Mononuclear cell (primary cell): ENCODE results near the gene LRRIQ4. TPM values are rescaled to one million over a fixed set of nuclear protein-coding genes. Genes with fewer than 3 reads are reported as not detected.

ENCODE experiments used
- H3K27me3 ChIP-seq: 2 replicates; pipeline ENCODE4 v1.6.0; 2011; ENCODE audit warnings: low read length, control low read depth; ENCODE audit not compliant: insufficient read depth
- H3K4me1 ChIP-seq: 2 replicates; pipeline ENCODE4 v1.5.1; 2011; ENCODE audit warnings: mild to moderate bottlenecking, low read length, control low read depth; ENCODE audit not compliant: insufficient read depth
- H3K4me3 ChIP-seq: 2 replicates; pipeline ENCODE4 v1.5.1; 2011; ENCODE audit warnings: mild to moderate bottlenecking, low read length, moderate library complexity
- H3K9me3 ChIP-seq: 2 replicates; pipeline ENCODE4 v1.5.1; 2011; ENCODE audit warnings: low read depth, mild to moderate bottlenecking, control low read depth, low read length
- total RNA-seq: library from RNA; depleted of rRNA; stranded (reverse); fragments of >200 nt; gene quantifications from one replicate; pipeline ENCODE4 v1.2.3, GENCODE V29; 2012

Gene LRRIQ4
- total RNA-seq, 1 donor = not detected

DNA sequence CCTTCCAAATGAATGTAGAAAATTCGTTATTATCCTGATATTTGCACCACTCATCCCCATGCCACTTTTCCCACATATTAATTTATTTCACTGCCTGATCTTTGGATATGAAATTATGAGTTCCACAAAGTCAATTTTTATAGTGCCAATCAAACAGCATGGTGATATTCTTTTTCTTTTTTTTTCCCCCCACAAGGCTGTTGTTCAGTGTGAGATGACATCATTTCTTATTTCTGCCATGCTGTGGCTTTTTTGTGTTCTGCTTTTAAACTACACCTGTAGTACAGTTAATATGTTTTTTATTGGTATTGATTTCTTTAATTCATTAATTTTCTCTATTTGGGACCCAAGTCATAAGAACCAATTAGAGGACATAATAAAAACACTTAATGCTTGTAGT lies 24.9 kb upstream of the LRRIQ4 start:
- no peaks in the 10 kb centered on the region for H3K9me3 ChIP-seq
- H3K4me1 ChIP-seq = no peaks in the 10 kb centered on the region
- H3K4me3 ChIP-seq = no peak overlapping the region
- H3K27me3 ChIP-seq = no peaks in the 10 kb centered on the region

DNA sequence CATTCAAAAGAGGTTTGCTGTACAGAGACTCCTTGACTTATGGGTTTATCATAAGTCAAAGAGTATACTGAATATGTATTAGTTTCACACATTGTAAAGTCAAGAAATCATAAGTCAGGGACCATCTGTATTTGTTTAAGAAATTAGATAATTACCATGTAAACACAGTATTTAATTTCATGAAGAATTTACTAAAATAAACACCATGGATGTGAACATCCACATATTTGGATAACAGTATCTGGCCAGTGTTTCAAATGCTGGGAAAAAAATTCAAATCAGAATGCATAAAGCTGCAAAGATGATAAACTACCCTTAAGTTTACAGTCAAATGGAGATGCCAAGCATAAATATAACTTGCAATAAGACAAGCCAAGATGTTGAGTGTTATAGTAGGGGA lies 22.5 kb upstream of the LRRIQ4 start:
- Histone ChIP-seq H3K4me1 (no peaks in the 10 kb centered on the region), H3K27me3 (no peaks in the 10 kb centered on the region), H3K4me3 (no peak overlapping the region), H3K9me3 (no peaks in the 10 kb centered on the region)

DNA sequence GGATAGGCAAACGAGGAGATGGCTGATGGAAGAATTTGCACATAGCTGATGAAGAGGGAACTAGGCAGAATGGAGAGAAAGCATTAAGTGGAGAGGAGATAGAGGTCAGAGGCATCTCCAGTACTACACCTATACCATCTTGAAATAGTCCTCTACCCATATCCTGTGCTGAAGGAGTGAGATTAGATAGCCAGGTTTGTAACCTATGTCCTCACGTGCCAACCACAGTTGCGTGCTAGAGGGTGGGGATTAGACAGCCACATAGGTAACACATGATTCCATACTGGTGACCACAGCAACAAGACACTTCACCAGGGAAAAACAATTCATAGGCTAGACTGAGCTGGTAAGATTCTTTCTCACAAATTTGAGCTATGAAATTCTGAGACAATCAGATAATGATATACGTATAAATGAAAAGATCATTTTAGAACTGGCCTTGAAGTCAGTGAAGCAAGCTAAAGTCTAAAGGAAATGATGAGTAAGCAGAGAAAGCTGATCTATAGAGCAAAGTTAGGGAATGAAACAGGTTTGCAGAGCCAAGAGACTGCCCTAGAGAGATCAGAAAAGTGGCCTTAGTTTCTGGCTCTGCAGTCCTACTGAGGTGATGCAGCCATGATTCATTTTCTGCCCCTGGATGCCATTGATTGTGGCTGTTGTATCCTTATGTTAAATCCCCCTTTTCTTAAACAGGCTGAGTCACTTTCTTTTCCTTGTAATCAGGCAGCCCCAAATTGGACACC lies 21.8 kb upstream of the LRRIQ4 start:
- no peaks in the 10 kb centered on the region for H3K9me3 ChIP-seq
- no peaks in the 10 kb centered on the region for H3K27me3 ChIP-seq
- H3K4me1 ChIP-seq = no peaks in the 10 kb centered on the region
- no peak overlapping the region for H3K4me3 ChIP-seq

DNA sequence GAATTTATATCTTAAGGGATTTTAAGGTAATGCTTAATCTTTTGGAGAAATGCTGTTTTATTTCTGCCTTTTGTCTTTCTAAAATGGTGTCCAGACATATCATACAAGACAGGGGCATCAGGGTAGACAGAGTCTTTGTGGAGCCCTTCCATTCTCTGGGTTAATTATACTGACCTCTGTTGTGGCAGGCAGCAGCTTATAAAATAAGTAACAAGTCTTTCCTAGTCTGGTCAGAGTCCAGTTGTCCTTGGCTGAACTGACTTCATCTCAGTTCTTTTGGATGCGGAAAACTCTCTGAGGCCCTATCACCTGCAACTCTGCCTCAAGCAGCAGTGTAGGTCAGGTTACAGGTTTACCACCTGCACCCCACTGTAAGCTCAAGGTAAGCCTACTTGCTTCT lies 20.3 kb upstream of the LRRIQ4 start:
- no peaks in the 10 kb centered on the region for H3K27me3 ChIP-seq
- H3K4me3 ChIP-seq = no peak overlapping the region
- H3K9me3 ChIP-seq = no peaks in the 10 kb centered on the region
- no peaks in the 10 kb centered on the region for H3K4me1 ChIP-seq

DNA sequence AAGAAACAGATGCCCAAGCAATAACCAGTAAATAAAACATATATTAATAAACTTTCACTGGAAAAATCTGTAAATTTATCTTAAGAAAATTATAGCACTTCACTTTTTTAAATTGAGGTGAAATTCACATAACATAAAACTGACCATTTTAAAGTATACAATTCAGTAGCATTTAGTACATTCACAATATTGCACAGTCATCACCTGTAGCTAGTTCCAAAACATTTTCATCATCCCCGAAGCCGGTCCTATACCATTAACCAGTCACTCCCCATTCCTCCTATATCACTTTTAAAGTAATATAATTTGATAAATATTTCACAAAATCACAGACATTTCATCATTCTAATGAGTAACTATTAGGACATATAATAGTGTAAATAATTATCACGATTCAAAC lies 8.0 kb upstream of the LRRIQ4 start:
- H3K4me3 ChIP-seq = no peak overlapping the region
- no peaks in the 10 kb centered on the region for H3K27me3 ChIP-seq
- no peaks in the 10 kb centered on the region for H3K9me3 ChIP-seq
- no peaks in the 10 kb centered on the region for H3K4me1 ChIP-seq

DNA sequence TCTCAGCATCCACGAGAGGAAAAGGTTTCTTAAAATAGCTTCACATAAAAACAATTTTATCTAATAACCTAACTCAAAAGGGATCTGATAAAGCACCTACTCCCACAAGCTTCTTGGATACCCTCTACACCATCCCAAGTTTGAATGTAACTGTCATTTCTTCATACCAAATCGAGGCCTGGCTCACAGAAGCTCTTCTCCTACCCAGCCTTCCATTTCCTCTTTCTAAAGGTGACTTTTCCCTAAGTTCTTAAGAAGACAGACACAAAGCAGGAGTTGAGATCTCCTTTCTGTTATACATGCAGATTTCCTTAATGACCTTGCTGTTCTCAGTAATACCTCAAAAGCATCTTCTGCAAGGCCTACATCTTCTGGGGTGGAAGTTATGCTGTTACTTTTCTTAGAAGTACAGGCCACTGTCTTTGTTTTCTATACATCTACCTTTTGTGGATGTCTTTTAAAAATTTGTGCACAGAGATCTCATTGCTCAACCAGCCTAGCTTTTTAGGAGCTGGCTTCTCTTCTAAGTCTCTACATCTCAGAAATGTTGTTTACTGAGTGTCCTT lies 3.4 kb upstream of the LRRIQ4 start:
- H3K4me1 ChIP-seq = peaks cover 28% of the 10 kb centered on the region
- H3K27me3 ChIP-seq = no peaks in the 10 kb centered on the region
- no peak overlapping the region for H3K4me3 ChIP-seq
- no peaks in the 10 kb centered on the region for H3K9me3 ChIP-seq

DNA sequence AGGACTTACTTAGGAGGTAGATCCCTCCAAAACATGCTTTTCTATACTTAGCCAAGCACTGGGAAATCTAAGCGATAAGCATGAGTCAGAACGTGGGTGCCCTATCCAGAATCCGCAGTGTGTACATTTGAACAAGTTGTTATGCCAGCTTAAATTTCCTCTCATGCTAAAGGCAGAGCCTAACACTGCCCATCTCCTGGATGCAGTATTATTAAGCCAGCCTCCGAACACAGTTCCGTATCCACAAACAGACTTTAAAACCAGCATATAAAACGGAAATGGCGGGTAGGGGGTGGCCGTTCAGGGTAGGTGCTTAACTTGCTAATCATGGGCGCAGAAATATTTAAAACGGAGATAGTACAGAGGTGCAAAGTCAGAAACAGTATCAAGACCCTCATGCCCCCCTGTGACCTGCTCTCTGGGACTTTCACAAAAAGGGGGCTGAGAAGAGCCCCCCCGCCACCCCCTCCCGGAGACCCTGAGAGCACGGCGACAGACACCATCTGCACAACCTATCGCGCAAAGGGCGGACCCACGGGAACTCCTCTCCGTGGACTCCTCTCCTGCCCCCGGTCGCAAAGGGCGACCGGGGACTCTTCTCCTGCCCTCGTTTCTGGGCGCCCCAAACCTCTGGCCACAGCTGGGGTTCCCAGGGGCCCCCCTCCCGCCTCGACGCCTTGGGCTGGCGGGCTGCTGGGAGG lies 889 bp upstream of the LRRIQ4 start:
- Histone ChIP-seq H3K4me3 (peak overlapping the region; percentile 43), H3K9me3 (peaks cover 10% of the 10 kb centered on the region), H3K4me1 (peaks cover 29% of the 10 kb centered on the region), H3K27me3 (no peaks in the 10 kb centered on the region)

DNA sequence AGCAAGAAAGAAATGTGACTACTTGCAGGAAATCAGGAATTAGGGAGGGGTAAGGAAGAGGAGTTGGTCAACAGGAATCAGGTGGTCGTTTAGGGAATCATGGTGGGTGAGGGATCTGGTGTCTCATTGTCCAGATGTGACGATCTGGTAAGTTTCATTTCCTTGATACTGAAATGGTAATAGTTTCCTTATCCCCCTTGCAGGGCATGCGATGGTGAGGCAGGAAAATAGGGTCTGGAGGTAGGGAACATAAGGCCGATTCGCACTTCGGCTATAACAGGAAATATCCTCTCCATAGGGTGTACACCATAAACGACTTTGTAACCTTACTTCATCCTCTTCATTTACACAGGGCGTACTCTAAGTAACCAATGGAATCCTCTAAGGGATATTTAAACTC lies 608 bp downstream of the LRRIQ4 start:
- Histone ChIP-seq H3K4me1 (peaks cover 29% of the 10 kb centered on the region), H3K4me3 (peak overlapping the region; percentile 43), H3K27me3 (no peaks in the 10 kb centered on the region), H3K9me3 (peaks cover 10% of the 10 kb centered on the region)

DNA sequence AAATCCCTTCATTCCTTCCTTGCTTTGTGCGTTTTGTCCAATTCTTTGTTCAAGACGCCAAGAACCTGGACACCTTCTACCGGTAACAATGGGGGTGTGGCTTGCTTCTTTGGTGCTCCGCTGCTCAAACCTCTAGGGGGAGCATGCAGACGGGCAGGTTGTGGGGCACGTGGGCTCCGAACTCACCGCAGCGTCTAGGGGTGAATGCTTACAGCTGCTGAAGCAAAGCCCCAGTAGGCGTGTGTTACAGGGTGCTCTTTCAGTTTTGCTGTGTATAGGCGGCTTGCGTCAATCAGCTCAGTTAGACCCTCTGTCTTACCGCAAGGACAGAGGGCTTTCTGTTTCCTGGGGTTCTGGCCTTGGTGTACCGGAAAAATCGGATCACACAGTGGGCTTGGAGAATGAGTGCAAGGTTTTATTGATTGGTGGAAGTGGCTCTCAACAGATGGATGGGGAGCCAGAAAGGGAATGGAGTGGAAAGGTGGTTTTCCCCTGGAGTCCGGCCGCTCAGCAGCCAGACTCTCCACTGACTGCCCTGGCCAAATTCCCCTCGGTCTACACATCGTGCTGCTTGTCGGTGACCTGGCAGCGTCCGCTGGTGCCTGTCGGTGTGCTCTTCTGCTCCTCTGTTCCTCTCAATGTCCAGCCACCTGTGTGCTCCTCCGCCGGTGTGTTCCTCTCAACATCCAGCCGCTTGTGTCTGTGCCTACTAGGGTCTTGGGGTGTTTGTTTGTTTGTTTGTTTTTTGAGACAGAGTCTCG lies 1.3 kb downstream of the LRRIQ4 start:
- Histone ChIP-seq H3K9me3 (peaks cover 10% of the 10 kb centered on the region), H3K4me3 (peak overlapping the region; percentile 43), H3K27me3 (no peaks in the 10 kb centered on the region), H3K4me1 (peaks cover 29% of the 10 kb centered on the region)

DNA sequence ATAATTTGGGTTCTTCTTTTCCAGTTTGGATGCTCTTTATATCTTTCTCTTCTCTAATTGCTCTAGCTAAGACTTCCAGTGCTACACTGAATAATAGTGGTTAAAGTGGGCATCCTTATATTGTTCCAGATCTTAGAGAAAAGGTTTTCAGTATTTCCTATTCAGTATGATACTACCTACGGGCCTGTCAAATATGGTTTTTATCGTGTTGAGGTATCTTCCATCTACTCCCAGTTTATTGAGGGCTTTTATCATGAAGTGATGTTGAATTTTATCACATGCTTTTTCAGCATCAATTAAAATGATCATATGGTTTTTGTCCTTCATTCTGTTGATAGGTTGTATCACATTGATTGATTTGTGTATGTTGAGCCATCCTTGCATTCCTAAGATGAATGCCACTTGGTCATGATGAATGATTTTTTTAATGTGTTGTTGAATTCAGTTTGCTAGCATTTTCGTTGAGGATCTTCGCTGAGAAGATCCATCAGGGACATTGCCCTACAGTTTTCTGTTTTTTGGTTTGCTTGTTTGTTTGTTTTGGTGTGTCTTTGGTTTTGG lies 3.0 kb downstream of the LRRIQ4 start:
- Histone ChIP-seq H3K4me3 (no peak overlapping the region), H3K4me1 (peaks cover 29% of the 10 kb centered on the region), H3K9me3 (peaks cover 10% of the 10 kb centered on the region), H3K27me3 (no peaks in the 10 kb centered on the region)

DNA sequence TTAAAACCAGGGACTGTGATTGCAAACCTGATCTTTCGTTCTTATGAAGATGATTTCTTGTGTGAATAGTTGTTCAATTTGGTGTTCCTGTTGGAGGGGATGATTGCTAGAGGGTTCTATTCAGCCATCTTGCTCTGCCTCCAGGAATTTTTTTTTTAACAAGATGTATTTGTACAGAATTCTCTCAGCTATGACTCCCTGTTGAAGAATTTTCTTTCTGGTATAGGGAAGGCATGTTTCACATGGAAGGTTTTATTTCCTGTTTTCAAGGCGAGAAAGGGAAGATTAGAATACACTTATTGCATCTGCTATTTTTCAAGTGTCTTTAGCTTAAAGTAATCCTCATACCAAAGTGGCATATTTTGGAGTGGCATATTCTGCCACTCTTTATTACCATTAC lies 5.6 kb downstream of the LRRIQ4 start:
- no peaks in the 10 kb centered on the region for H3K27me3 ChIP-seq
- no peak overlapping the region for H3K4me3 ChIP-seq
- H3K4me1 ChIP-seq = peaks cover 10% of the 10 kb centered on the region
- H3K9me3 ChIP-seq = peaks cover 10% of the 10 kb centered on the region

DNA sequence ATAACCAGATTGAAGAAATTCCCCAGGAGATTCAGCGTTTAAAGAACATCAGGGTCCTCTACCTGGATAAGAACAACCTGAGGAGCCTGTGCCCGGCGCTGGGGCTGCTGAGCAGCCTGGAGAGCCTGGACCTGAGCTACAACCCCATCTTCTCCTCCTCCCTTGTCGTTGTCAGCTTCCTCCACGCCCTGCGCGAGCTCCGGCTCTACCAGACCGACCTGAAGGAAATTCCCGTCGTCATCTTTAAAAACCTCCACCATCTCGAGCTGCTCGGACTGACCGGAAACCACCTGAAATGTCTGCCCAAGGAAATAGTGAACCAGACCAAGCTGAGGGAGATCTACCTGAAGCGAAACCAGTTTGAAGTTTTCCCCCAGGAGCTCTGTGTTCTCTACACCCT lies 9.4 kb downstream of the LRRIQ4 start:
- Histone ChIP-seq H3K9me3 (no peaks in the 10 kb centered on the region), H3K4me1 (no peaks in the 10 kb centered on the region), H3K4me3 (no peak overlapping the region), H3K27me3 (no peaks in the 10 kb centered on the region)

DNA sequence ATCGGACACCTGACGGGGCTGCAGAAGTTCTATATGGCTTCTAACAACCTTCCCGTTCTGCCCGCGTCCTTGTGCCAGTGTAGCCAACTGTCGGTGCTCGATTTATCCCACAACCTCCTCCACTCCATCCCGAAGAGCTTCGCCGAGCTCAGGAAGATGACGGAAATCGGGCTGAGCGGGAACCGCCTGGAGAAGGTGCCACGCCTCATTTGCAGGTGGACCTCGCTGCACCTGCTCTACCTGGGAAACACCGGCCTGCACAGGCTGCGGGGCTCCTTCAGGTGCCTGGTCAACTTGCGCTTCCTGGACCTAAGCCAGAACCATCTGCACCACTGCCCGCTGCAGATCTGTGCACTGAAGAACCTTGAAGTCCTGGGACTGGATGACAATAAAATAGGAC lies 9.9 kb downstream of the LRRIQ4 start:
- H3K4me1 ChIP-seq = no peaks in the 10 kb centered on the region
- H3K9me3 ChIP-seq = no peaks in the 10 kb centered on the region
- no peak overlapping the region for H3K4me3 ChIP-seq
- no peaks in the 10 kb centered on the region for H3K27me3 ChIP-seq

DNA sequence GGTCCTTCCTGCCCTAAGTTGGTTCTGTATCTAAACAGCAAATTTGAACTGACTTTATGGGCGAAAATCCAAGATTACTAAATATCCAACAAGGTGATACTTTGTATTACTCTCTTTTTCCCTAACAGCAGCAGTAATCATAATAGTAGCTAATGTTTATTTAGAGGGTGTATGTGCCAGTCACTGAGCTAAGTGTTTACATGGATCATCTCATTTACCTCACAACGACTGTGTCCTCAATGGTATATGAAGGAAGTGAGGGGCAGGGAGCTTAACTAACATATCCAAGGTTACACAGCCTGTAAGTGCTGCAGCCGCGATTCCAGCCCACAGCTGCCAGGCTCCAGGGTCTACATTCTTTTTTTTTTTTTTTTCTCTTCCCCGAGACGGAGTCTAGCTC lies 10.3 kb downstream of the LRRIQ4 start:
- Histone ChIP-seq H3K4me1 (no peaks in the 10 kb centered on the region), H3K4me3 (no peak overlapping the region), H3K27me3 (no peaks in the 10 kb centered on the region), H3K9me3 (no peaks in the 10 kb centered on the region)

DNA sequence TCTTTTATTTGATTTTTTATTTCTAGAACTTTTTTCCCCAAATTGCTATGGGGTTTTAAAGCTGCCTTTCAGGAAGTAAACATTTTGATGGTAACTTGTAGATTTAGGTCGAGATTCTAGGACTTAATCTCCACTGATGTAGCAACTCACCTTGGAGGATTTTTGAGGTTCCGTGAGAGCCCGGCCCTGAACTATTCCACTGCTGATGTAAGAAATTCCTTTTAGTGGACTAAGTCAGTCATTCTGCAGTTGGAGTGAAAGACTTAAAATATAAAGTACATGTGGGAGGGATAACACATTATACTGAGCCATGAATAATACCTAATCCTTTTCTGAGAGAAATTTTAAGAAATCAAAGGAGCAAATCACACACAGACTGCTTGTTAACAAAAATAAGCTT lies 12.6 kb downstream of the LRRIQ4 start:
- Histone ChIP-seq H3K9me3 (no peaks in the 10 kb centered on the region), H3K4me1 (no peaks in the 10 kb centered on the region), H3K27me3 (no peaks in the 10 kb centered on the region), H3K4me3 (no peak overlapping the region)
